Loucy (cell line): ENCODE data around the gene APLP2.

Source experiments
- H2AFZ ChIP-seq: fragments of 200-600 bp; sonication (generic); 2 replicates; pipeline ENCODE4 v1.6.0; 2016; ENCODE audit warnings: antibody characterized with exemption, mild to moderate bottlenecking, low read length, moderate library complexity
- H3F3A ChIP-seq: fragments of 200-600 bp; 2 replicates; pipeline ENCODE4 v1.6.0; 2016; ENCODE audit warnings: antibody characterized with exemption, low read depth, mild to moderate bottlenecking
- H3K27me3 ChIP-seq: fragments of 200-600 bp; sonication (generic); 2 replicates; pipeline ENCODE4 v1.6.1; 2014; ENCODE audit warnings: low read length, mild to moderate bottlenecking; ENCODE audit not compliant: insufficient read depth, poor library complexity, severe bottlenecking
- H3K36me3 ChIP-seq: fragments of 200-600 bp; sonication (generic); 2 replicates; pipeline ENCODE4 v1.6.1; 2016; ENCODE audit warnings: low read length; ENCODE audit not compliant: insufficient read depth
- H3K4me1 ChIP-seq: fragments of 200-600 bp; sonication (generic); 2 replicates; pipeline ENCODE4 v1.5.1; 2014; ENCODE audit warnings: low read length, mild to moderate bottlenecking; ENCODE audit not compliant: insufficient read depth, poor library complexity, severe bottlenecking
- H3K4me2 ChIP-seq: fragments of 200-600 bp; sonication (generic); 2 replicates; pipeline ENCODE4 v1.6.0; 2014; ENCODE audit warnings: antibody characterized with exemption, low read length, low read depth, mild to moderate bottlenecking; ENCODE audit not compliant: poor library complexity, severe bottlenecking
- H3K4me3 ChIP-seq: fragments of 200-600 bp; sonication (generic); 2 replicates; pipeline ENCODE4 v1.5.1; 2014; ENCODE audit warnings: low read length, mild to moderate bottlenecking, mixed read lengths; ENCODE audit not compliant: poor library complexity, severe bottlenecking
- H3K79me2 ChIP-seq: fragments of 200-600 bp; sonication (generic); 2 replicates; pipeline ENCODE4 v1.6.1; 2014; ENCODE audit warnings: low read length; ENCODE audit not compliant: insufficient read depth
- H3K9ac ChIP-seq: fragments of 200-600 bp; sonication (generic); 2 replicates; pipeline ENCODE4 v1.6.0; 2014; ENCODE audit warnings: mild to moderate bottlenecking, low read depth, low read length, moderate library complexity; ENCODE audit not compliant: poor library complexity, severe bottlenecking
- H3K9me2 ChIP-seq: fragments of 200-600 bp; sonication (generic); replicated peaks from 2 replicates; pipeline ENCODE4 v1.6.1; 2016; ENCODE audit warnings: low read depth, low read length, mixed read lengths
- H3K9me3 ChIP-seq: fragments of 200-600 bp; sonication (generic); 2 replicates; pipeline ENCODE4 v1.6.1; 2014; ENCODE audit warnings: mild to moderate bottlenecking, antibody characterized with exemption, low read length, low read depth; ENCODE audit not compliant: insufficient read depth
- H4K20me1 ChIP-seq: fragments of 200-600 bp; sonication (generic); 2 replicates; pipeline ENCODE4 v1.6.0; 2014; ENCODE audit warnings: antibody characterized with exemption, low read length, mild to moderate bottlenecking; ENCODE audit not compliant: insufficient read depth, poor library complexity, severe bottlenecking
- EZH2phosphoT487 ChIP-seq: fragments of 200-600 bp; IDR thresholded peaks from 2 replicates; pipeline ENCODE4 v1.6.1; 2018; ENCODE audit warnings: antibody characterized with exemption, mild to moderate bottlenecking, moderate library complexity, borderline replicate concordance
- TF ChIP-seq, protein P1 (sequence below): fragments of 200-600 bp; sonication (generic); conservative IDR thresholded peaks from 2 replicates; pipeline ENCODE4 v1.5.1; 2014; ENCODE audit warnings: mild to moderate bottlenecking, antibody characterized with exemption, low read length

APLP2 gene

DNA sequence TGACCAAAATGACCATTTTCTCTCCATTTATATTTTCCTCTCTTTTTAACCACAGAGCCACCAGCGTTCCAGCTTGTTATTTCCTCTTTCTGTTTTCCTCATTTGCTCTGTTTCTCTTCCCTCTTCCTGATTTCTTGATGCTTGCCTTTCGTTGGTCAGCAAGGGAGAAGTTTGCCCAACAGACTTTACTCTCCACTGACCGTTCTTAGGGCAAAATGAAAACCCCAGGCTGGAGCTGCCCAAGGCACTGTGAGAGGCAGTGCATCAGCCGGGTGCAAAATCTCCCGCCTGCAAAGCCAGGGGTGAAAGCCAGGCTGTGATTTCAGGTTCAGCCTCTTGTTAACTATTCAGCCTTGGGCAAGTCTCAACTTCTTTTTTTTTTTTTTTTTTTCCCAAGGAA, 26.1 kb upstream of the APLP2 start:
- H3K9me2 ChIP-seq = no peaks in the 10 kb centered on the region
- no peak overlapping the region for H3K4me3 ChIP-seq
- no peak overlapping the region for H3K4me2 ChIP-seq

DNA sequence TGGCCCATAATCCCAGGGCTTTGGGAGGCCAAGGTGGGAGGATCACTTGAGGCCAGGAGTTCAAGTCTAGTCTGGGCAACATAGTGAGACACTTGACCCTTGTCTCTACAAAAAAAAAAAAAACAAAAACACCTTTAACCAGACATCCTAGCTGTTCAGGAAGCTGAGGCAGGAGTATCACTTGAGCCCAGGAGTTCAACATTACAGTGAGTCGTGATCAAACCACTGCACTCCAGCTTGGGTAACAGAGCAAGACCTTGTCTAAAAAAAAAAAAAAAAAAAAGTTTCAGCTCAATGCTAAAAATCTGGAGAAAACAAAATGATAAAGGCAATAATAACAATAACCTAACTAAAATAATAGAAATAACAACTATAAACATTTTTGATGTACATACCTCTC, 22.6 kb upstream of the APLP2 start:
- TF ChIP-seq, protein P1, sequence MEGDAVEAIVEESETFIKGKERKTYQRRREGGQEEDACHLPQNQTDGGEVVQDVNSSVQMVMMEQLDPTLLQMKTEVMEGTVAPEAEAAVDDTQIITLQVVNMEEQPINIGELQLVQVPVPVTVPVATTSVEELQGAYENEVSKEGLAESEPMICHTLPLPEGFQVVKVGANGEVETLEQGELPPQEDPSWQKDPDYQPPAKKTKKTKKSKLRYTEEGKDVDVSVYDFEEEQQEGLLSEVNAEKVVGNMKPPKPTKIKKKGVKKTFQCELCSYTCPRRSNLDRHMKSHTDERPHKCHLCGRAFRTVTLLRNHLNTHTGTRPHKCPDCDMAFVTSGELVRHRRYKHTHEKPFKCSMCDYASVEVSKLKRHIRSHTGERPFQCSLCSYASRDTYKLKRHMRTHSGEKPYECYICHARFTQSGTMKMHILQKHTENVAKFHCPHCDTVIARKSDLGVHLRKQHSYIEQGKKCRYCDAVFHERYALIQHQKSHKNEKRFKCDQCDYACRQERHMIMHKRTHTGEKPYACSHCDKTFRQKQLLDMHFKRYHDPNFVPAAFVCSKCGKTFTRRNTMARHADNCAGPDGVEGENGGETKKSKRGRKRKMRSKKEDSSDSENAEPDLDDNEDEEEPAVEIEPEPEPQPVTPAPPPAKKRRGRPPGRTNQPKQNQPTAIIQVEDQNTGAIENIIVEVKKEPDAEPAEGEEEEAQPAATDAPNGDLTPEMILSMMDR = no peak

More for the DNA sequence above, 26.1 kb upstream of the APLP2 start:
- Histone ChIP-seq H3K79me2 (no peaks in the 10 kb centered on the region), H3K36me3 (no peaks in the 10 kb centered on the region), H3K9me3 (no peaks in the 10 kb centered on the region), H3K9ac (no peak overlapping the region), H3K27me3 (no peaks in the 10 kb centered on the region), H4K20me1 (no peaks in the 10 kb centered on the region), H2AFZ (0 out of 2 replicates have a peak overlapping the region, but pooled peaks have one; percentile 19), H3F3A (no peaks in the 10 kb centered on the region), H3K4me1 (no peaks in the 10 kb centered on the region)
- TF ChIP-seq EZH2phosphoT487 = no peak
- TF ChIP-seq, protein P1 = no peak

DNA sequence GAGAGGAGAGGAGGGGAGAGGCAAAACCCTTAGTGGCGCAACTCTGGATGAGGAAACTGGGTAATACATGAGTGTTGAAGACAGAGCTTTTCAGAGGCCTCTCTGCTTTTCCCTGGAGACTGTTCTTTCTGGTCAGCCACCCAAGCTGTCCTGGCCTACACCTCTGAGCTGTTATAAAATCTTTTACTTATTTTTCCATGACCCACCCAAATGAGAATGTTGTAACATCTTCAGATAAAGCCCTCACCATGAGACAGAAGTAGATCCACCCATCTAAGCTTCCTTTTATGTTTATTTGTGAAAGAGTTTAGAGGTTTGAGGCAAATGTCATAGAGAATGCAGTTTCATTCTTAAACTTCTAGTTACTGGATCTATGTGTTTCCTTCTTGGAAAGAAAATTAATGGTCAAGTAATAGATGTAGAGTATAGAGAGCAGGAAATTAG, 20.3 kb upstream of the APLP2 start:
- H3K4me3 ChIP-seq = no peak overlapping the region
- no peaks in the 10 kb centered on the region for H3K79me2 ChIP-seq
- H3K9me2 ChIP-seq = no peaks in the 10 kb centered on the region
- no peaks in the 10 kb centered on the region for H3K27me3 ChIP-seq
- no peak overlapping the region for H2AFZ ChIP-seq
- no peaks in the 10 kb centered on the region for H3K9me3 ChIP-seq
- H3K36me3 ChIP-seq = no peaks in the 10 kb centered on the region
- H3K4me1 ChIP-seq = no peaks in the 10 kb centered on the region
- H3K9ac ChIP-seq = no peak overlapping the region
- no peaks in the 10 kb centered on the region for H3F3A ChIP-seq
- no peaks in the 10 kb centered on the region for H4K20me1 ChIP-seq
- no peak for TF ChIP-seq EZH2phosphoT487
- TF ChIP-seq, protein P1 = no peak
- H3K4me2 ChIP-seq = no peak overlapping the region

More for the DNA sequence above, 22.6 kb upstream of the APLP2 start:
- H3K27me3 ChIP-seq = no peaks in the 10 kb centered on the region
- no peaks in the 10 kb centered on the region for H3K79me2 ChIP-seq
- no peak overlapping the region for H3K9ac ChIP-seq
- no peaks in the 10 kb centered on the region for H3K36me3 ChIP-seq
- no peaks in the 10 kb centered on the region for H3F3A ChIP-seq
- no peaks in the 10 kb centered on the region for H3K9me3 ChIP-seq
- no peaks in the 10 kb centered on the region for H4K20me1 ChIP-seq
- H3K4me3 ChIP-seq = no peak overlapping the region
- H3K4me2 ChIP-seq = no peak overlapping the region
- no peaks in the 10 kb centered on the region for H3K9me2 ChIP-seq
- H2AFZ ChIP-seq = no peak overlapping the region
- H3K4me1 ChIP-seq = no peaks in the 10 kb centered on the region
